ENCODE measurements around the gene DYNLT2B. TPM values are rescaled to one million over a fixed set of nuclear protein-coding genes. Genes with fewer than 3 reads are reported as not detected.
"Not testable (repeated sequence)": the region's sequence is repeated elsewhere in the genome, so short reads cannot be mapped to it uniquely, and the experiment has no call there.

DYNLT2B gene
- total RNA-seq (1 to 10 TPM; 1.9 to 4.6 (median 3.6) TPM), polyA plus RNA-seq (1 to 10 TPM; 4.3 to 8.8 TPM)
- long read RNA-seq, donor 1, partial matches to known transcripts: 0 of 4 reads
- long read RNA-seq, donor 1, other reads (novel, unspliced or antisense): 0 of 4 reads
- long read RNA-seq, donor 2, partial matches to known transcripts: 0 of 4 reads
- long read RNA-seq, donor 2, other reads (novel, unspliced or antisense): 2 of 4 reads
- long read RNA-seq, donor 3, partial matches to known transcripts: 0 of 2 reads
- long read RNA-seq, donor 3, other reads (novel, unspliced or antisense): 0 of 2 reads

DNA sequence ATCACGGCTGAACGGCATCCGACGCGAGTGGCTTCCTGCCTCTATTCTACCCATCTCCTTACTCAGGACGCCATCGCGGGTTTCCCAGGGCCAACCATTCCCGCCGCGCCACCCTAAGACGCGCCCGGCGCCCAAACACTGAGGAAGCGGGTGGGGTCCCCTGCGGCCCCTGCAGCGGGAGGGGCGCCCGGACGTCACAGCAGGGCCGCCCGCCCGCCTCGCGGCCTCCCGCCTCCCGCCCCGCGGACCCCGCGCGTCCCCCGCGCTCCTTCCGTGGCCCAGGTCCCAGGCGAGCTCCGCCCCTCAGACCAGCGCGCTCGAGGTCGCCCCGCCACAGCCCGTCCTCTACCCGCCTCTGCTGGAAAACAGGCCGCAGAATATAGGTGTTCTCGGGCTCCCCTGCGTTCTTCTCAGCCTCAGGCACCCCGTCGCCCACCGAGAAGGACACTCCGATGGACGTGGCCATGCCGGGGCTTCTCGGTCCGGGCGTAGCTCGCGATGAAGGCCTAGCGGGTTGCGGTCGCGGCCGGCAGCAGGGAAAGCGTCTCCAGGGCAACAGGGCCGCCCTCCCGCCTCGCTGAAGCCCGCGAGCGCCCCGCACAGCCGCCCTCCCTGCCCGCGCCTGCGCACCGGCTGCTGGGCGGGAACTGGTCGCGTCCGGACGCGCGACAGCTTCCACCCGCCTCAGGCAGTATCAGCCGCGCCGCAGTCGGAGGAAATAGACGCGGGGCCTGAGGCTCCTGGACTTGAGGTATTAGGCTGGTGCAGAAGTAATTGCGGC is at the start of gene DYNLT2B:
TSS of gene DYNLT2B (minus strand) at position 554 of the 781 bp plus-strand sequence. CDS start at position 466, 88 bp downstream.
- intact Hi-C loops (cut with DNase I): loop anchor here in 1 of 10 donors (2.0 kb wide), 1 partner anchor 17 kb away; no protein-coding TSS in a partner anchor
- Histone ChIP-seq H3K9me3 (no peaks in the 10 kb centered on the region), H3K27me3 (no peaks in the 10 kb centered on the region), H3K4me1 (peaks cover 0 to 6% (median 1%) of the 10 kb centered on the region in 12 donors), H3K27ac (peak within 1 kb of the TSS; percentile 66 to 99 (median 92)), H3K36me3 (peaks cover 0 to 9% (median 0%) of the 10 kb centered on the region in 9 donors), H3K4me3 (peak within 1 kb of the TSS; percentile 43 to 100 (median 78))
- 0% methylated on average over 54 to 92 of the region's 92 CpGs for WGBS, 4 donors
- DNase-seq: peak; percentile 88 to 94 (median 91)
- TF ChIP-seq, protein P1, sequence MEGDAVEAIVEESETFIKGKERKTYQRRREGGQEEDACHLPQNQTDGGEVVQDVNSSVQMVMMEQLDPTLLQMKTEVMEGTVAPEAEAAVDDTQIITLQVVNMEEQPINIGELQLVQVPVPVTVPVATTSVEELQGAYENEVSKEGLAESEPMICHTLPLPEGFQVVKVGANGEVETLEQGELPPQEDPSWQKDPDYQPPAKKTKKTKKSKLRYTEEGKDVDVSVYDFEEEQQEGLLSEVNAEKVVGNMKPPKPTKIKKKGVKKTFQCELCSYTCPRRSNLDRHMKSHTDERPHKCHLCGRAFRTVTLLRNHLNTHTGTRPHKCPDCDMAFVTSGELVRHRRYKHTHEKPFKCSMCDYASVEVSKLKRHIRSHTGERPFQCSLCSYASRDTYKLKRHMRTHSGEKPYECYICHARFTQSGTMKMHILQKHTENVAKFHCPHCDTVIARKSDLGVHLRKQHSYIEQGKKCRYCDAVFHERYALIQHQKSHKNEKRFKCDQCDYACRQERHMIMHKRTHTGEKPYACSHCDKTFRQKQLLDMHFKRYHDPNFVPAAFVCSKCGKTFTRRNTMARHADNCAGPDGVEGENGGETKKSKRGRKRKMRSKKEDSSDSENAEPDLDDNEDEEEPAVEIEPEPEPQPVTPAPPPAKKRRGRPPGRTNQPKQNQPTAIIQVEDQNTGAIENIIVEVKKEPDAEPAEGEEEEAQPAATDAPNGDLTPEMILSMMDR (IDR thresholded peaks at IDR 0.05): peak in 3 of 12 donors; percentile 11 to 22 (median 14)
- peak; percentile 33 to 82 for TF ChIP-seq POLR2A (IDR thresholded peaks at IDR 0.05)
- ATAC-seq: peak; percentile 93 to 99 (median 98)

DNA sequence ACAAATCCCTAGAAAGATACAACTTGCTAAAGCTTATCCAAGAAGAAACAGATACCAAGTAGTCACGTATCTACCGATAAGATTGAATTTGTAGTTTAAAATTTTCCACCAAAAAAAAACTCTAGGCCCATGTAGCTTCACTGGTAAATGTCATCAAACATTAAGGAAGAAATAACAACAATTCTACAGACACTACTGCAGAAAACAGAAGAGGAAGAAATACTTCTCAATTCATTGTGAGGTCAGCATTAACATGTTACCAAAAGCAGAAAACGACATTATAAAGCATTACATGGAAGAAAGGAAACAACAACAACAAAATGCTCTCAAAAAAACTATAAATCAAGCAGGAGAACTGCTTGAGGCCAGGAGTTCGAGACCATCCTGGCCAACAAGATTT is 47.7 kb upstream of the DYNLT2B start:
- no peaks in the 10 kb centered on the region for H3K27me3 ChIP-seq
- 82 to 87% (median 84%) methylated on average over 4 of the region's 4 CpGs for WGBS, 4 donors
- H3K9me3 ChIP-seq: no peaks in the 10 kb centered on the region
- H3K36me3 ChIP-seq: peaks cover 0 to 96% (median 72%) of the 10 kb centered on the region in 9 donors
- intact Hi-C loops (cut with DNase I): no loop called here
- DNase-seq (no peak), ATAC-seq (no peak)
- H3K4me3 ChIP-seq: no peak overlapping the region
- peaks cover 0 to 20% (median 0%) of the 10 kb centered on the region in 12 donors for H3K4me1 ChIP-seq
- TF ChIP-seq, protein P1 (IDR thresholded peaks at IDR 0.05): no peak
- no peak for TF ChIP-seq POLR2A (IDR thresholded peaks at IDR 0.05)
- H3K27ac ChIP-seq: peak overlapping the region in 1 of 12 donors; percentile 23

DNA sequence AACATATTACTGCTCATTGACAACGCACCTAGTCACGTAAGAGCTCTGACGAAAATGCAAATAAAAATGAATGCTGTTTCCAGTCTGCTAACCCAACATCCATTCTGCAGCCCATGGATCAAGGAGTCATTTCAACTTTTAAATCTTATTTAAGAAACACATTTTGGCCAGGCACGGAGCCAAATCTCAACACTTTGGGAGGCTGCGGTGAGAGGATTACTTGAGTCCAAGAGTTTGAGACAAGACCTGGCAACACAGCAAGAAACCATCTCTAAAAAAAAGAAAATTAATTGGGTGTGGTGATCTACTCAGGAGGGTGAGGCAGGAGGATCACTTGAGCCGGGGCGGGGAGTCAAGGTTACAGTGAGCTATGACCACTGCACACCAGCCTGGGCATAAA is 42.5 kb upstream of the DYNLT2B start:
- Histone ChIP-seq H3K9me3 (no peaks in the 10 kb centered on the region), H3K27ac (no peak overlapping the region), H3K4me3 (no peak overlapping the region), H3K27me3 (no peaks in the 10 kb centered on the region), H3K36me3 (peaks cover 0 to 98% (median 91%) of the 10 kb centered on the region in 9 donors), H3K4me1 (peaks cover 0 to 4% (median 0%) of the 10 kb centered on the region in 12 donors)
- TF ChIP-seq POLR2A (IDR thresholded peaks at IDR 0.05): no peak
- TF ChIP-seq, protein P1 (IDR thresholded peaks at IDR 0.05): no peak
- ATAC-seq (no peak), DNase-seq (no peak)
- intact Hi-C loops (cut with DNase I): no loop called here
- WGBS, 4 donors: 90 to 93% (median 91%) methylated on average over 7 of the region's 7 CpGs

DNA sequence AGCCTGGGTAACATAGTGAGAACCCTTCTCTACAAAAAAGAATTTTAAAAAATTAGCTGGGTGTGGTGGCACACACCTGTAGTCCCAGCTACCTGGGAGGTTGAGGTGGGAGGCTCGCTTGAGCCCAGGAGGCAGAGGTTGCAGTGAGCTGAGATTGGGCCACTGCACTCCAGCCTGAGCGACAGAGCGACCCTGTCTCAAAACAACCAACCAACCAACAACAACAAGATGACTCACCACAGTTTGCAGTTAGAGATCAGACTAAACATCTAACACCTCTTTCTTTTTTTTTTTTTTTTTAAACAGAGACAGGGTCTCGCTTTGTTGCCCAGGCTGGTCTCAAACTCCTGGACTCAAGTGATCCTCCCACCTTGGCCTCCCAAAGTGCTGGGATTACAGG is 40.5 kb upstream of the DYNLT2B start:
- H3K36me3 ChIP-seq: peaks cover 0 to 100% (median 94%) of the 10 kb centered on the region in 9 donors
- DNase-seq; H3K27ac ChIP-seq; H3K4me1 ChIP-seq; intact Hi-C loops (cut with DNase I); H3K27me3 ChIP-seq; H3K9me3 ChIP-seq; H3K4me3 ChIP-seq; ATAC-seq: not testable (repeated sequence)
- WGBS, 4 donors: 93 to 98% (median 96%) methylated on average over 4 of the region's 4 CpGs
